ENCODE measurements around the gene AEBP1. TPM values are rescaled to one million over a fixed set of nuclear protein-coding genes. Genes with fewer than 3 reads are reported as not detected.

The AEBP1 gene
- total RNA-seq, 1 experiment from 2014 or later: 50.8 TPM

DNA sequence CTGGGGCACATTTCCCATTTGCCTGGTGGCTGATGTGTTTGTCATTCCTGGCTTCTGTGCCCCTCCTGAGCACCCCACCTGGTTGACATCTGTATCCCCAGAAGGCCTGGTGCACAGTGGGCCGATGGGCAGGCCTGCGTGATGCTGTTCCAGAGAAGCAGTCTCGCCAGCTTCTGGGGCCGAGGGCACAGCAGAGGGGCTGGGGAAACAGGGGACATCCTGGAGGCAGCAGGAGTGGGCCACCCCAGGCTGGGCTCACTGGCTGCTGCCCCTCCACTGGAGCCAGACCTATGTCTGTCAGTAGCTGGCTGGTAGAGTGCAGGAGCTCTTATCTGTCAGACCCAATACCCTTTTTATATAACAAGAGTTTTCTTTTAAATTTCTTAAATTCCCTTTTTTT is 37.9 kb downstream of the AEBP1 start (continued):
- TF ChIP-seq USF2 (CRISPR knock-in tag; IDR thresholded peaks at IDR 0.05): no peak
- no peak for TF ChIP-seq EMX1 (CRISPR knock-in tag; IDR thresholded peaks at IDR 0.05)
- TF ChIP-seq, protein P1, sequence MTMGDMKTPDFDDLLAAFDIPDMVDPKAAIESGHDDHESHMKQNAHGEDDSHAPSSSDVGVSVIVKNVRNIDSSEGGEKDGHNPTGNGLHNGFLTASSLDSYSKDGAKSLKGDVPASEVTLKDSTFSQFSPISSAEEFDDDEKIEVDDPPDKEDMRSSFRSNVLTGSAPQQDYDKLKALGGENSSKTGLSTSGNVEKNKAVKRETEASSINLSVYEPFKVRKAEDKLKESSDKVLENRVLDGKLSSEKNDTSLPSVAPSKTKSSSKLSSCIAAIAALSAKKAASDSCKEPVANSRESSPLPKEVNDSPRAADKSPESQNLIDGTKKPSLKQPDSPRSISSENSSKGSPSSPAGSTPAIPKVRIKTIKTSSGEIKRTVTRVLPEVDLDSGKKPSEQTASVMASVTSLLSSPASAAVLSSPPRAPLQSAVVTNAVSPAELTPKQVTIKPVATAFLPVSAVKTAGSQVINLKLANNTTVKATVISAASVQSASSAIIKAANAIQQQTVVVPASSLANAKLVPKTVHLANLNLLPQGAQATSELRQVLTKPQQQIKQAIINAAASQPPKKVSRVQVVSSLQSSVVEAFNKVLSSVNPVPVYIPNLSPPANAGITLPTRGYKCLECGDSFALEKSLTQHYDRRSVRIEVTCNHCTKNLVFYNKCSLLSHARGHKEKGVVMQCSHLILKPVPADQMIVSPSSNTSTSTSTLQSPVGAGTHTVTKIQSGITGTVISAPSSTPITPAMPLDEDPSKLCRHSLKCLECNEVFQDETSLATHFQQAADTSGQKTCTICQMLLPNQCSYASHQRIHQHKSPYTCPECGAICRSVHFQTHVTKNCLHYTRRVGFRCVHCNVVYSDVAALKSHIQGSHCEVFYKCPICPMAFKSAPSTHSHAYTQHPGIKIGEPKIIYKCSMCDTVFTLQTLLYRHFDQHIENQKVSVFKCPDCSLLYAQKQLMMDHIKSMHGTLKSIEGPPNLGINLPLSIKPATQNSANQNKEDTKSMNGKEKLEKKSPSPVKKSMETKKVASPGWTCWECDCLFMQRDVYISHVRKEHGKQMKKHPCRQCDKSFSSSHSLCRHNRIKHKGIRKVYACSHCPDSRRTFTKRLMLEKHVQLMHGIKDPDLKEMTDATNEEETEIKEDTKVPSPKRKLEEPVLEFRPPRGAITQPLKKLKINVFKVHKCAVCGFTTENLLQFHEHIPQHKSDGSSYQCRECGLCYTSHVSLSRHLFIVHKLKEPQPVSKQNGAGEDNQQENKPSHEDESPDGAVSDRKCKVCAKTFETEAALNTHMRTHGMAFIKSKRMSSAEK (CRISPR knock-in tag; IDR thresholded peaks at IDR 0.05; ENCODE audit: borderline replicate concordance): no peak
- TF ChIP-seq, protein P2, sequence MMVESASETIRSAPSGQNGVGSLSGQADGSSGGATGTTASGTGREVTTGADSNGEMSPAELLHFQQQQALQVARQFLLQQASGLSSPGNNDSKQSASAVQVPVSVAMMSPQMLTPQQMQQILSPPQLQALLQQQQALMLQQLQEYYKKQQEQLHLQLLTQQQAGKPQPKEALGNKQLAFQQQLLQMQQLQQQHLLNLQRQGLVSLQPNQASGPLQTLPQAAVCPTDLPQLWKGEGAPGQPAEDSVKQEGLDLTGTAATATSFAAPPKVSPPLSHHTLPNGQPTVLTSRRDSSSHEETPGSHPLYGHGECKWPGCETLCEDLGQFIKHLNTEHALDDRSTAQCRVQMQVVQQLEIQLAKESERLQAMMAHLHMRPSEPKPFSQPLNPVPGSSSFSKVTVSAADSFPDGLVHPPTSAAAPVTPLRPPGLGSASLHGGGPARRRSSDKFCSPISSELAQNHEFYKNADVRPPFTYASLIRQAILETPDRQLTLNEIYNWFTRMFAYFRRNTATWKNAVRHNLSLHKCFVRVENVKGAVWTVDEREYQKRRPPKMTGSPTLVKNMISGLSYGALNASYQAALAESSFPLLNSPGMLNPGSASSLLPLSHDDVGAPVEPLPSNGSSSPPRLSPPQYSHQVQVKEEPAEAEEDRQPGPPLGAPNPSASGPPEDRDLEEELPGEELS (CRISPR knock-in tag; IDR thresholded peaks at IDR 0.05): no peak
- no peak for TF ChIP-seq ELF4 (CRISPR knock-in tag; IDR thresholded peaks at IDR 0.05; ENCODE audit: low read depth)
- TF ChIP-seq ZNF232 (CRISPR knock-in tag; IDR thresholded peaks at IDR 0.05): no peak
- TF ChIP-seq CBFB (CRISPR knock-in tag; IDR thresholded peaks at IDR 0.05; ENCODE audit: low read depth): no peak
- TF ChIP-seq, protein P3, sequence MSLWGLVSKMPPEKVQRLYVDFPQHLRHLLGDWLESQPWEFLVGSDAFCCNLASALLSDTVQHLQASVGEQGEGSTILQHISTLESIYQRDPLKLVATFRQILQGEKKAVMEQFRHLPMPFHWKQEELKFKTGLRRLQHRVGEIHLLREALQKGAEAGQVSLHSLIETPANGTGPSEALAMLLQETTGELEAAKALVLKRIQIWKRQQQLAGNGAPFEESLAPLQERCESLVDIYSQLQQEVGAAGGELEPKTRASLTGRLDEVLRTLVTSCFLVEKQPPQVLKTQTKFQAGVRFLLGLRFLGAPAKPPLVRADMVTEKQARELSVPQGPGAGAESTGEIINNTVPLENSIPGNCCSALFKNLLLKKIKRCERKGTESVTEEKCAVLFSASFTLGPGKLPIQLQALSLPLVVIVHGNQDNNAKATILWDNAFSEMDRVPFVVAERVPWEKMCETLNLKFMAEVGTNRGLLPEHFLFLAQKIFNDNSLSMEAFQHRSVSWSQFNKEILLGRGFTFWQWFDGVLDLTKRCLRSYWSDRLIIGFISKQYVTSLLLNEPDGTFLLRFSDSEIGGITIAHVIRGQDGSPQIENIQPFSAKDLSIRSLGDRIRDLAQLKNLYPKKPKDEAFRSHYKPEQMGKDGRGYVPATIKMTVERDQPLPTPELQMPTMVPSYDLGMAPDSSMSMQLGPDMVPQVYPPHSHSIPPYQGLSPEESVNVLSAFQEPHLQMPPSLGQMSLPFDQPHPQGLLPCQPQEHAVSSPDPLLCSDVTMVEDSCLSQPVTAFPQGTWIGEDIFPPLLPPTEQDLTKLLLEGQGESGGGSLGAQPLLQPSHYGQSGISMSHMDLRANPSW (CRISPR knock-in tag; conservative IDR thresholded peaks at IDR 0.05; ENCODE audit: low read depth): no peak
- no peak for TF ChIP-seq ZNF263 (CRISPR knock-in tag; IDR thresholded peaks at IDR 0.05; ENCODE audit: low read depth)
- no peak for TF ChIP-seq GTF2I (CRISPR knock-in tag; conservative IDR thresholded peaks at IDR 0.05)
- TF ChIP-seq, protein P4, sequence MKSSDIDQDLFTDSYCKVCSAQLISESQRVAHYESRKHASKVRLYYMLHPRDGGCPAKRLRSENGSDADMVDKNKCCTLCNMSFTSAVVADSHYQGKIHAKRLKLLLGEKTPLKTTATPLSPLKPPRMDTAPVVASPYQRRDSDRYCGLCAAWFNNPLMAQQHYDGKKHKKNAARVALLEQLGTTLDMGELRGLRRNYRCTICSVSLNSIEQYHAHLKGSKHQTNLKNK (CRISPR knock-in tag; IDR thresholded peaks at IDR 0.05): no peak
- TF ChIP-seq ZBTB21 (CRISPR knock-in tag; IDR thresholded peaks at IDR 0.05; ENCODE audit: borderline replicate concordance): no peak

GRCh38 chr7:44143646-44144250 is 39.6 kb downstream of the AEBP1 start:
- peaks cover 41% of the 10 kb centered on the region for H3K27me3 Mint-ChIP-seq (ENCODE audit: low read depth)
- H3K36me3 Mint-ChIP-seq: no peaks in the 10 kb centered on the region
- ChIA-PET POLR2A (no interaction called here), CTCF (no interaction called here)
- no peaks in the 10 kb centered on the region for H3K9me3 Mint-ChIP-seq
- ATAC-seq: no peak
- DNase-seq (ENCODE audit: low spot score): no peak
- H3K4me1 Mint-ChIP-seq: peaks cover 21% of the 10 kb centered on the region
- H3K4me3 Mint-ChIP-seq: no peak overlapping the region
- H3K27ac Mint-ChIP-seq: no peak overlapping the region
- TF ChIP-seq RORB (CRISPR knock-in tag; IDR thresholded peaks at IDR 0.05) (no peak), NR2C2 (CRISPR knock-in tag; IDR thresholded peaks at IDR 0.05) (no peak), ZNF219 (CRISPR knock-in tag; IDR thresholded peaks at IDR 0.05; ENCODE audit: borderline replicate concordance) (no peak), E2F4 (CRISPR knock-in tag; IDR thresholded peaks at IDR 0.05; ENCODE audit: borderline replicate concordance, low read depth) (no peak), PRRX2 (CRISPR knock-in tag; IDR thresholded peaks at IDR 0.05) (no peak), ESRRA (CRISPR knock-in tag; IDR thresholded peaks at IDR 0.05; ENCODE audit: borderline replicate concordance) (no peak), ZNF671 (CRISPR knock-in tag; IDR thresholded peaks at IDR 0.05) (no peak), GRHL2 (CRISPR knock-in tag; IDR thresholded peaks at IDR 0.05; ENCODE audit: insufficient replicate concordance, severe bottlenecking) (no peak), AR (CRISPR knock-in tag; IDR thresholded peaks at IDR 0.05) (no peak), FOXK1 (CRISPR knock-in tag; IDR thresholded peaks at IDR 0.05) (no peak)

All from WTC11 (cell line).